ENCODE results near the gene DLK2.
A peak's percentile ranks its signal among the peaks of the same experiment; 100 is the strongest.
"Not testable (repeated sequence)": the region's sequence is repeated elsewhere in the genome, so short reads cannot be mapped to it uniquely, and the experiment has no call there.

The DLK2 gene

GRCh38 chr6:43481075-43481474 lies 25.7 kb upstream of the DLK2 start:
- DNase-seq: no peak

DNA sequence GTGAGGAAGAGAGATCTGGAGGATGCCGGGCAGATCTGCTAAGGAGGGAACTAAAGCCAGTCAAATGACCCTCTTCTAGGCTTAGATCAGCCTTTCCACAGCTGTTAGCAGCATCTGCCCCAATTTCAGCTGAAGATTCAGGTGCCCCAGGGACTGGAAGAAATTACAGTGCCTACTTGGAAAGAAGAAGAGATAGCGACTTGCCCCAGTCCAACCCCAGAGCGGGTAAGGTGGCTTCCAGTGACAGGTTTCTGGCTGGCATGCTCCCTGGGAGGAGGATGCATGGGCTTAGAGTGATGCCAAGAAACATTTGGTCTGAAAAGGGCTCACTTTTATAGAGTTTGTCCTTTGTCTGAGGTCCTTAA lies 22.6 kb upstream of the DLK2 start:
- no peak for DNase-seq

GRCh38 chr6:43477235-43478007 lies 22.1 kb upstream of the DLK2 start, which contains the start of gene TJAP1:
TJAP1 (plus strand) TSS chr6:43477570; CDS start chr6:43499002, 21,432 bp downstream.
- peak; percentile 99 for DNase-seq

DNA sequence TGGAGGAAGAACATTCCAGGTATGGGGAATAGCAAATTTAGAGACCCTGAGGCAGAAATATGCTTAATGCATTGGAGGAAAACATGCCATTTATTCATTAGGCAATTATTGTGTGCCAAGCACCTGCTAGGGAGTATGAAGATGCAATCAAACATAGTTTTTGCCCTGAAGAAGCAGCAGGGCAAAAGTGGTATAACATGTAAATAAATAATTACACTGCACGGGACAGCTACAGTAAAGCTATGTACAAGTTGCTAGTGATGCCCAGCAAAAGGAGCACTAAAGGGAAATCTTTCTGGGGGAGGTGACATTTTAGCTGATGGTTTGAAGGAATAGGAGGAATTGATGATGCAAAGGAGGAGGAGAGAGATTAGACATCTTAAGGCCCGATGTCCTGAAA lies 21.4 kb upstream of the DLK2 start:
- DNase-seq: no peak

GRCh38 chr6:43475516-43475915 lies 20.2 kb upstream of the DLK2 start:
- no peak for DNase-seq

GRCh38 chr6:43472515-43472914 lies 17.2 kb upstream of the DLK2 start:
- DNase-seq: no peak

DNA sequence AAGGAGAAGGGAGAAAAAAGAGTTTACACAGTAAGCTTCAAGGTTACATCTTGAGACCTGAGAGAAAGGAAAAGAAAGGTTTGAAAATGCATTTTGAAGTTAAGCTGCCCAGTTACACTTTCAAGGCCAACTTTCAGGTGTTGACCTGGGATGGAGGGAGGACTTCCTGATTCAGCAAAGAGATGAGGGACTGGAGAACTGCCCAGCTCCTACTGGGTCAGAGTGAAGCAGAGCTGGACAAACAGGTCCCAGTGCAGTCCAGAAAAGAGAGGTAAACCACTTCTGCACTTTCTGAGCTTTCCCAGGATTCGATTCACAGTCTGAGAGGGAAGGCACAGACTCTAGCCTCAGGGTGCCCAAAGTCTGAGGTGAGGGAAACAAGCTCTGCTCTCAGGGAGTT lies 16.1 kb upstream of the DLK2 start:
- no peak for DNase-seq

DNA sequence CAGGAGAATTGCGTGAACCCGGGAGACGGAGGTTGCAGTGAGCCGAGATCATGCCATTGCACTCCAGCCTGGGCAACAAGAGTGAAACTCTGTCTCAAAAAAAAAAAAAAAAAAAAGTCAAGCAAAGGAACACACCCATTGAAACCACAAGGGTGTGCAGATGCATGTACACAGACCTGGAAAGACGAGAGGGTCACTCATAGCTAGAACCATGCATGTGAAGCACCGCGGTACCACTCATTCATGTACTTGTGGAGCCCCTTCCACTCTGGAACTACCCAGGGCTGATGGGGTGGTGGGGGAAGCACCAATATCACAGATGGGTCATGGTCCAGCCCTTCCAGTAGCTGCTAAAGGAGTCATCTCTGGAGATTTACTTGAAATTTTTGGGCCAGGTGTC lies 14.6 kb upstream of the DLK2 start:
- no peak for DNase-seq

DNA sequence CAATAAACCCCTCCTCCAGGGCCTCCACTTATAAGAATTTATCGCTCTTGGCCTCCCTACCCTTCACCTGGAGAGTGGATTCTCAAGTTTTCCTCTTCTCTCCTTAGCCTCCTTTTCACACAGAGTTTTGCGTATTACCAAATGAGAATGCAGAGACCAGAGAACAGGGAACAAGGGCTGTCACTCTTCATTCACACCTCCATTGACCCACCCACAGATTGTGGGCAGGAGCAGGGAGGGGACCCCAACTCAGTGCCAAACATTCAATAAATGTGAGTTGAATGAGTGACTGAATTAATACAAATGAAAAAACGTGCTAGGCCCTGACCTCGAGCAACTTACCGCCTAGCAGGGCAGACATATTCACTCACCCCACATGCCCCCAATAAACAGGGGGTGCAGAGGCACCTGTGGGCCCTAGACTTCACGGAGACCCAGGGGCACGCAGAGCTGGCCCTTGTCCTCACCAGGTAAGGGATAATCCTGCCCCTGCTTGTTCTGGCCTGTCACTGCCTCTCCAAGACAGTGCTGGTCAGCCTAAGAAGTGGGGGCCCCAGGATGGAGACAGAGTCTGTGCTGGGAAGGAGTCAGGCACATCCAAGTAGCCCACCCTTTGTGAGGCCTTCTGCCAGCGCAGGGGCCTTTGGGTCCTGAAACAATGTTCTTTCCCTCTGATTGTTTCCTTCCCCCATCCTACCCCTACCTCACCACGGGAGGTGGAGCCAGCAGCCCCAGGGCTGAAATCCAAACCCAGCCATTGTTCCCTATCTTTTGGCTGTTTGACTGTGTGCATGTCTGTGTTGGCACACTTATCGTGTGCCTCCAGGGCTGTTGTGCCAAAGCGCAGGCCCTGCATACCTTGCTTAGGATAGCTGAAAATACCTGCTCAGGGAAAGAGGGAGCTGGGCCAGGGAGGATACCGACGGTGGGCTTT lies 13.7 kb upstream of the DLK2 start:
- DNase-seq: no peak

DNA sequence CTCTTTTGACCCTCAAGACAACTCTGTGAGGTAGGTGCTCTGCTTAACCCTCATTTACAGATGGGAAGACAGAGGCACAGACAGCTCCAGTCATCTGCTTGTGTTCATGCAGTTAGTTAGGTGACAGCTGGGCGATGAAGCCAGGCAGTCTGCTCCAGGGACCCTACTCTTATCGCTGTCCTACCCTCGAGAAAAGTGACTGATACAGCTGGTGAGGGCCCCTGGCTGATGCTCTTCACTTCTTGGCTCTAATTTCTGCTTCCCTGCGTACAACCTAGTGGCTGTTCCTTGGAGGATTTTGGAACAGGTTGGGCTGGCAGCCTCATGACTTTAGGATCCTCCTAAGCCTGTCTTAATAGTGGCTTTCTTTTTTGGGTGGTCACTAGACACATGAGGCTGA lies 12.9 kb upstream of the DLK2 start:
- DNase-seq: no peak

DNA sequence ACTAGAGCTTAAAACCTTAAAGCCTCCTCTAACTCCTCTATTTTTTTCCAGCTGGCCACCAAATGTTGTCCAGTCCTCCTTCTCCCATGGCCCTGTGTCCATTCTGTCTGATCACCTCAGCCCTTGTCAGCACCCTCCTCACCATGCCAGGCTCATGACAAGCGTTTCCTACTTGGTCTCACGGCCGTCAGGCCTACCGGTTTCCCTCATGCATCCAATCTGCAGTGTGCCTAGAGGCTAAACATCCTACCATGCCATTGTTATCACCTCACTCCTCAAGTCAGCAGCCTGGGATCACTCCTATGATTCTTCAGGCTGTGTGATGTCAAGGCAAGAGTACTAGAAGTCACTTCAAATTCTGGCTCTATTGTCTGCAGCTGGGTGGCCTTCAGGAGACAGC lies 12.4 kb upstream of the DLK2 start:
- no peak for DNase-seq

DNA sequence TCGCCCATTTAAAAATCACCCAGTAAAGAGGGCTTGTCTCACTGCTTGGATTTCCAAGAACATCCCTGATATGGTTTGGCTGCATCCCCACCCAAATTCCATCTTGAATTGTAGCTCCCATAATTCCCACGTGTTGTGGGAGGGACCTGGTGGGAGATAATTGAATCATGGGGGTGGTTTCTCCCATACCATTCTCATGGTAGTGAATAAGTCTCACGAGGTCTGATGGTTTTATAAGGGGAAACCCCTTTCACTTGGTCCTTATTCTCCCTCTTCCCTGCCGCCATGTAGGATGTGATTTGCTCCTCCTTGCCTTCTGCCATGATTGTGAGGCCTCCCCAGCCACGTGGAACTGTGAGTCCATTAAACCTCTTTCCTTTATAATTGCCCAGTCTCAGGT lies 11.9 kb upstream of the DLK2 start:
- DNase-seq: not testable (repeated sequence)

GRCh38 chr6:43465948-43466347 lies 10.6 kb upstream of the DLK2 start:
- no peak for DNase-seq

GRCh38 chr6:43464337-43464736 lies 9.0 kb upstream of the DLK2 start:
- no peak for DNase-seq

DNA sequence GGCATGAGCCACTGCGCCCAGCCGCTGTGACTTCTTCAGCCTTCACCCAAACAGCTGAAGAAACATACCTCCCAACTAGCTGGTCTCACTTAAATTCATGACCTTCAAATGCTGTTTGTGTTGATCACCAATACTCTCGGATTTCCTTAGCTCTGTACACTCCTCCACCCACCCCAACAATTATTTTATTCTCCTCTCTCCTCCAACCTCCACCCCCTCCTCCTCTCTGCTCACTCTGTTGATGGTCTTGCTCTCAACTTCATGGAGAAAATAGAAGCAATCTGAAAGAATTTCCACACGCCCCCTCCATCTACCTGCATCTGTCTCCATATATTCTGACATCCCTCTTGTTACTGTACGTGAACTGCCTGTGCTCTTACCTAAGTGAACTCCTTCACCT lies 6.6 kb upstream of the DLK2 start:
- DNase-seq: no peak

GRCh38 chr6:43460032-43460431 lies 4.7 kb upstream of the DLK2 start:
- no peak for DNase-seq

GRCh38 chr6:43459535-43459934 lies 4.2 kb upstream of the DLK2 start:
- no peak for DNase-seq

- not testable (repeated sequence) for DNase-seq
Observed at GRCh38 chr6:43458154-43458553, 2.8 kb upstream of the DLK2 start.

DNA sequence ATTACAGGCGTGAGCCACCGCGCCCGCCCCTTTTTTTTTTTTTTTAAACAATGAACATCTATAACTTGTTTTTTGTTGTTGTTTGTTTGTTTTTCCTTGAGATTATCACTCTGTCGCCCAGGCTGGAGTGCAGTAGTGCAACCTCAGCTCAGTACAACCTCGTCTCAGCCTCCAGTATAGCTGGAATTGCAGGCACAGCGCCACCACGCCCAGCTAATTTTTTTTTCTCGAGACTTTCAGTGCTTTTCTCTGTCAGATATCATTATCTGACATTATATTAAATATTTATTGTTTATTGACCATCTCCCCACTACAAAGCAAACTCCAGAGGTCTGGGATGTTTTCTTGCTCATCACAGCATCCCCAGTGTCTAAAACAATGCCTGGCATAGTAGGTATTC lies 2.3 kb upstream of the DLK2 start:
- no peak for DNase-seq

DNA sequence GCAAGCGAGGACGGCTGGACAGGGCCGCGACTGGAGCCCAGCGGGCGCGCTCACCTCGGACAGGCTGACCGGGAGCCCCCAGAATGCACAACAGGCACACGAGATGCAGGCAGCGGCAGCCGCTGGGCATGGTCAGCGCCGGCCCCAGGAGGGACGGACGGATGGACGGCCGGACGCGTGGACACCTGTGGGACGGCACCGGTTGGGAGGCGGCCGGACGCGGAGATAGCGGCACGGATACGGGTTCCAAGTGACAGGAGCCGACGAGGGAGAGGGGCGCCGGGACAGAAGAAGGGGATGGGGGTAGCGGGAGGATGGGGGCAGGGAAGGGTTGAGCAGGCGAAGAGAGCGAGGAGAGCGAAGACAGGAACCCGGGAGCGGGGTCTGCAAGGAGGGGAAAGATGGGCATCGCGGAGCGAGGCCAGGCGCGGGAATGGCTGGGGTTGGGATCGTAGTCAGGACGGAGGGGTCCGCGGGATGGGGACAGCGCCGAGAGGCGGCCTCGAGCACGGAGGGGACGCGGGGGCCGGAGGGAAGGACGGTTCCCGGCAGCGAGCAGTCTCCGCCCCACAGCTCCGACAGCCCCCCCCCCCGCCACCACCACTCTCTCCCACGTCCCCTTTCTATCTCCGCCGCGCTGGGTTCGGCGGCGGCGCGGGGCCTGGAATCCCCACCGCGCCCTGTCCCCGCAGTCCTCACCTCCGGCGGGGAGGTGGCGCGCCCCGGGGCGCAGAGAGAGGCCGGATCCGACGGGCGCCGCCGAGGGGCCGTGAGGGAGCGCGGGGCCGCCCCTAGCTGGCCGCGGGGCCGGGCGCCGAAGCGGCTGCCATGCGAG lies 435 bp downstream of the DLK2 start:
- peak; percentile 67 for DNase-seq

DNA sequence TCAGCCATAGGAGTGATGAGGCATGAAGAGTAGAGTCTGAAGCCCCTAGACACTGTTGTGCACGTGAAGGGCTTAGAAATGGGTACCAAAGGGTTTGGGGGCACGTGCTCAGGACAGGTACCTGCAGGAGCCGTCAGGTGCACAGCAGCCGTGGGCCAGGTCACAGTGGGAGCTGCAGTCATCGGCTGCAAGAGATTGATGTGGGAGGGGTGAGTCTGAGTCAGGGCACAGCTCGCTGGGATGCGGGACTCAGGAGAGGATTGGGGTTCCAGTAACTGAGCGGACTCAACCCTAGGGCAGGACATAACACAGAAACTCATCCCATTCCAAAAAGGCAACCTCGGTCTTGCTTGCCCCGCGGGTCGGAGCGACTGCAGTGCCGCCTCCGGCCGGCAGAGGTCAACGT lies 1.1 kb downstream of the DLK2 start:
- peak; percentile 85 for DNase-seq

DNA sequence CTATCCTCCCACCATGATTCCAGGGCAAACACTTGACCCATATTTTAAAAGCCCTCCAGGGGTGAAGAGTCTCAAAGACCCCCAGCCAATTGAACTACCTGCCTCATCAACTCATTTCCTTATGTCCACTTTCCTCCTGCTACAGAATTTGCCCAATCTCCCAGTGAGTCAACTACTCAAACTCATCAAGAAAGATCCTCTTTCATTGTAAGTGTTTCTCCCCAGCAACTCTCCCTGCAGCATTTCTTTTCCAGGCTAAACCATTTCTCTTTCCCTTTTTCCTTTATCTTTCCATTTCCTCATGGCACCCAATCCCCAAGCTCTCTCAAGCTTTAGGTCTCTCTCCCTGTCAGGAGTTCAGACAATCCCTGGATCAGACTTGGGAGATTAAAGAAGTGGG lies 1.5 kb downstream of the DLK2 start:
- DNase-seq: no peak

- no peak for DNase-seq
Observed at GRCh38 chr6:43452896-43453295, 2.5 kb downstream of the DLK2 start.
